GM12875 (cell line): ENCODE data around the gene STH.

Experiments
- H3K4me3 ChIP-seq: one replicate; pipeline ENCODE4 v1.5.1; 2011; ENCODE audit warnings: low read depth, low read length, control low read depth
- CTCF ChIP-seq: IDR thresholded peaks from 2 replicates; pipeline ENCODE4 v1.5.1; 2011; ENCODE audit warnings: low read depth, mild to moderate bottlenecking, control low read depth, inconsistent platforms, low read length, moderate library complexity, borderline replicate concordance; ENCODE audit not compliant: insufficient read depth

Gene STH

GRCh38 chr17:45984368-45984767 is 14.7 kb upstream of the STH start:
- no peak for TF ChIP-seq CTCF
- H3K4me3 ChIP-seq, result no peak overlapping the region

- TF ChIP-seq CTCF, result no peak
Measured at GRCh38 chr17:45985447-45985846, 13.6 kb upstream of the STH start.

GRCh38 chr17:45986056-45986455 is 13.0 kb upstream of the STH start:
- no peak for TF ChIP-seq CTCF
- no peak overlapping the region for H3K4me3 ChIP-seq

More at GRCh38 chr17:45985447-45985846, 13.6 kb upstream of the STH start:
- H3K4me3 ChIP-seq, result no peak overlapping the region

- TF ChIP-seq CTCF, result no peak
Measured at GRCh38 chr17:45987706-45988105, 11.3 kb upstream of the STH start.

GRCh38 chr17:45989759-45990158 is 9.3 kb upstream of the STH start:
- H3K4me3 ChIP-seq, result no peak overlapping the region
- TF ChIP-seq CTCF, result no peak

More at GRCh38 chr17:45987706-45988105, 11.3 kb upstream of the STH start:
- H3K4me3 ChIP-seq, result no peak overlapping the region

GRCh38 chr17:45990886-45991285 is 8.2 kb upstream of the STH start:
- no peak for TF ChIP-seq CTCF
- no peak overlapping the region for H3K4me3 ChIP-seq

GRCh38 chr17:45991341-45991740 is 7.7 kb upstream of the STH start:
- H3K4me3 ChIP-seq, result no peak overlapping the region
- TF ChIP-seq CTCF, result no peak
